Stomach smooth muscle (tissue), 2 donors: ENCODE measurements around the gene ACTA1.

Experiments
- H3K27ac ChIP-seq: one replicate; pipeline ENCODE4 v1.7.0; 2013; ENCODE audit warnings: mild to moderate bottlenecking, low read length, inconsistent platforms
- H3K27me3 ChIP-seq, 2 donors: one replicate each; pipeline ENCODE4 v1.7.0; 2013; ENCODE audit warnings: low read length in 2 of 2; ENCODE audit not compliant: insufficient read depth in 2 of 2, control insufficient read depth in 1 of 2
- H3K36me3 ChIP-seq, 2 donors: one replicate each; pipeline ENCODE4 v1.7.0; 2013; ENCODE audit warnings: low read length in 2 of 2; ENCODE audit not compliant: control insufficient read depth in 2 of 2, insufficient read depth in 2 of 2
- H3K4me1 ChIP-seq: one replicate; pipeline ENCODE4 v1.7.0; 2013; ENCODE audit warnings: low read length; ENCODE audit not compliant: control insufficient read depth, insufficient read depth
- H3K4me3 ChIP-seq, 2 donors: one replicate each; pipeline ENCODE4 v1.7.0; 2013; ENCODE audit warnings: low read length in 2 of 2
- H3K9ac ChIP-seq, 2 donors: one replicate each; pipeline ENCODE4 v1.7.0; 2013; ENCODE audit warnings: low read length in 2 of 2, mild to moderate bottlenecking in 1 of 2
- H3K9me3 ChIP-seq, 2 donors: one replicate each; pipeline ENCODE4 v1.7.0; 2013; ENCODE audit warnings: low read length in 2 of 2; ENCODE audit not compliant: control insufficient read depth in 2 of 2
- donor health status: healthy.
- donor health status: Pancreatic carcinoma.

ACTA1 gene

GRCh38 chr1:229464672-229465071, 30.8 kb upstream of the ACTA1 start:
- Histone ChIP-seq H3K9ac (no peak overlapping the region), H3K27ac (no peak overlapping the region), H3K4me1 (no peaks in the 10 kb centered on the region), H3K36me3 (peaks cover 48 to 60% of the 10 kb centered on the region in 2 donors), H3K4me3 (no peak overlapping the region), H3K27me3 (no peaks in the 10 kb centered on the region), H3K9me3 (no peaks in the 10 kb centered on the region)

- Histone ChIP-seq H3K9ac (no peak overlapping the region), H3K27ac (no peak overlapping the region), H3K4me3 (no peak overlapping the region), H3K36me3 (peaks cover 50 to 51% of the 10 kb centered on the region in 2 donors), H3K9me3 (no peaks in the 10 kb centered on the region), H3K4me1 (no peaks in the 10 kb centered on the region), H3K27me3 (no peaks in the 10 kb centered on the region)
Measured at GRCh38 chr1:229461032-229461668, 27.3 kb upstream of the ACTA1 start.

- H3K36me3 ChIP-seq, result peaks cover 53 to 54% of the 10 kb centered on the region in 2 donors
Measured at GRCh38 chr1:229459815-229460214, 25.9 kb upstream of the ACTA1 start.

GRCh38 chr1:229457436-229457835, 23.5 kb upstream of the ACTA1 start:
- Histone ChIP-seq H3K9ac (no peak overlapping the region), H3K27ac (no peak overlapping the region), H3K4me1 (no peaks in the 10 kb centered on the region), H3K36me3 (peaks cover 34 to 36% of the 10 kb centered on the region in 2 donors), H3K4me3 (no peak overlapping the region), H3K9me3 (no peaks in the 10 kb centered on the region), H3K27me3 (no peaks in the 10 kb centered on the region)

More at GRCh38 chr1:229459815-229460214, 25.9 kb upstream of the ACTA1 start:
- H3K9ac ChIP-seq, result no peak overlapping the region
- no peaks in the 10 kb centered on the region for H3K27me3 ChIP-seq
- no peak overlapping the region for H3K4me3 ChIP-seq
- no peaks in the 10 kb centered on the region for H3K4me1 ChIP-seq
- H3K27ac ChIP-seq, result no peak overlapping the region
- no peaks in the 10 kb centered on the region for H3K9me3 ChIP-seq

GRCh38 chr1:229456016-229456415, 22.1 kb upstream of the ACTA1 start:
- H3K36me3 ChIP-seq, result peaks cover 27 to 43% of the 10 kb centered on the region in 2 donors
- no peaks in the 10 kb centered on the region for H3K27me3 ChIP-seq
- H3K9ac ChIP-seq, result no peak overlapping the region
- no peaks in the 10 kb centered on the region for H3K4me1 ChIP-seq
- no peak overlapping the region for H3K4me3 ChIP-seq
- no peaks in the 10 kb centered on the region for H3K9me3 ChIP-seq
- H3K27ac ChIP-seq, result no peak overlapping the region

GRCh38 chr1:229454056-229454455, 20.2 kb upstream of the ACTA1 start:
- Histone ChIP-seq H3K36me3 (peaks cover 10 to 27% of the 10 kb centered on the region in 2 donors), H3K9me3 (no peaks in the 10 kb centered on the region), H3K27ac (no peak overlapping the region), H3K9ac (no peak overlapping the region), H3K27me3 (no peaks in the 10 kb centered on the region), H3K4me1 (no peaks in the 10 kb centered on the region), H3K4me3 (no peak overlapping the region)

GRCh38 chr1:229452956-229453801, 19.3 kb upstream of the ACTA1 start:
- Histone ChIP-seq H3K9me3 (no peaks in the 10 kb centered on the region), H3K4me1 (no peaks in the 10 kb centered on the region), H3K27me3 (no peaks in the 10 kb centered on the region), H3K36me3 (peaks cover 15 to 33% of the 10 kb centered on the region in 2 donors), H3K27ac (no peak overlapping the region), H3K4me3 (no peak overlapping the region), H3K9ac (no peak overlapping the region)

- H3K4me1 ChIP-seq, result no peaks in the 10 kb centered on the region
- no peaks in the 10 kb centered on the region for H3K27me3 ChIP-seq
- H3K9me3 ChIP-seq, result no peaks in the 10 kb centered on the region
- peaks cover 17 to 32% of the 10 kb centered on the region in 2 donors for H3K36me3 ChIP-seq
- H3K27ac ChIP-seq, result no peak overlapping the region
- H3K4me3 ChIP-seq, result no peak overlapping the region
- no peak overlapping the region for H3K9ac ChIP-seq
Measured at GRCh38 chr1:229448845-229449244, 15.0 kb upstream of the ACTA1 start.

GRCh38 chr1:229448354-229448753, 14.5 kb upstream of the ACTA1 start:
- Histone ChIP-seq H3K4me1 (no peaks in the 10 kb centered on the region), H3K27me3 (no peaks in the 10 kb centered on the region), H3K4me3 (no peak overlapping the region), H3K9ac (no peak overlapping the region), H3K9me3 (no peaks in the 10 kb centered on the region), H3K36me3 (peaks cover 16 to 32% of the 10 kb centered on the region in 2 donors), H3K27ac (no peak overlapping the region)

- Histone ChIP-seq H3K4me3 (no peak overlapping the region), H3K36me3 (peaks cover 16 to 32% of the 10 kb centered on the region in 2 donors), H3K27ac (no peak overlapping the region)
Measured at GRCh38 chr1:229447809-229448252, 13.9 kb upstream of the ACTA1 start.

GRCh38 chr1:229445828-229446227, 11.9 kb upstream of the ACTA1 start:
- H3K36me3 ChIP-seq, result peaks cover 16 to 20% of the 10 kb centered on the region in 2 donors
- H3K9ac ChIP-seq, result no peak overlapping the region
- no peaks in the 10 kb centered on the region for H3K4me1 ChIP-seq
- no peak overlapping the region for H3K27ac ChIP-seq
- H3K4me3 ChIP-seq, result no peak overlapping the region
- no peaks in the 10 kb centered on the region for H3K27me3 ChIP-seq
- no peaks in the 10 kb centered on the region for H3K9me3 ChIP-seq

More at GRCh38 chr1:229447809-229448252, 13.9 kb upstream of the ACTA1 start:
- H3K4me1 ChIP-seq, result no peaks in the 10 kb centered on the region
- H3K27me3 ChIP-seq, result no peaks in the 10 kb centered on the region
- H3K9ac ChIP-seq, result no peak overlapping the region
- no peaks in the 10 kb centered on the region for H3K9me3 ChIP-seq
